ENCODE measurements around the gene IRAK3. TPM values are rescaled to one million over a fixed set of nuclear protein-coding genes. Genes with fewer than 3 reads are reported as not detected.

Gene IRAK3
- total RNA-seq, 1 experiment from 2014 or later = 0.44 TPM

DNA sequence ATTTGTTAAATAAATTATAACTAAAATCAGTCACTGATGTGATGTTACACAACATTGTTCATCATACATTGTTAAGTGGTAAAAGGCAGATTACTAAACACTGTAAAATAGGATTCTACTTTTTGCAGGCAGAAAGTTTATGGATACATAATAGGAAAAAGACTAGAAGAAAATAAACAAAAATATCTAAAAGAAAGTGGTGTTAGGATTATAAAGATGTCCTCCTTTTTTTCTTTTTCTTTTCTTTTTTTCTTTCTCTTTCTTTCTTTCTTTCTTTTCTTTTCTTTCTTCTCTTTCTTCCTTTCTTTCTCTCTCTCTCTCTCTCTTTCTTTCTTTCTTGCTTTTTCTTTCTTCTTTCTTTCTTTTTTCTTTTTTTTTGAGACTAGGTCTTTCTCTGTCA is 73.7 kb downstream of the IRAK3 start:
- TF ChIP-seq, protein P1, sequence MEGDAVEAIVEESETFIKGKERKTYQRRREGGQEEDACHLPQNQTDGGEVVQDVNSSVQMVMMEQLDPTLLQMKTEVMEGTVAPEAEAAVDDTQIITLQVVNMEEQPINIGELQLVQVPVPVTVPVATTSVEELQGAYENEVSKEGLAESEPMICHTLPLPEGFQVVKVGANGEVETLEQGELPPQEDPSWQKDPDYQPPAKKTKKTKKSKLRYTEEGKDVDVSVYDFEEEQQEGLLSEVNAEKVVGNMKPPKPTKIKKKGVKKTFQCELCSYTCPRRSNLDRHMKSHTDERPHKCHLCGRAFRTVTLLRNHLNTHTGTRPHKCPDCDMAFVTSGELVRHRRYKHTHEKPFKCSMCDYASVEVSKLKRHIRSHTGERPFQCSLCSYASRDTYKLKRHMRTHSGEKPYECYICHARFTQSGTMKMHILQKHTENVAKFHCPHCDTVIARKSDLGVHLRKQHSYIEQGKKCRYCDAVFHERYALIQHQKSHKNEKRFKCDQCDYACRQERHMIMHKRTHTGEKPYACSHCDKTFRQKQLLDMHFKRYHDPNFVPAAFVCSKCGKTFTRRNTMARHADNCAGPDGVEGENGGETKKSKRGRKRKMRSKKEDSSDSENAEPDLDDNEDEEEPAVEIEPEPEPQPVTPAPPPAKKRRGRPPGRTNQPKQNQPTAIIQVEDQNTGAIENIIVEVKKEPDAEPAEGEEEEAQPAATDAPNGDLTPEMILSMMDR (conservative IDR thresholded peaks at IDR 0.05) = no peak
- Histone ChIP-seq H2AK5ac (ENCODE audit: insufficient read length, low read length) (no peak overlapping the region), H3K79me1 (ENCODE audit: insufficient read depth, low read depth, low read length, poor library complexity, severe bottlenecking) (no peaks in the 10 kb centered on the region), H3K27me3 (ENCODE audit: insufficient read depth, low read length) (no peaks in the 10 kb centered on the region), H3K4ac (ENCODE audit: low read depth, low read length) (no peak overlapping the region), H2BK12ac (ENCODE audit: insufficient read length, low read depth, low read length) (no peak overlapping the region), H3T11ph (ENCODE audit: low read length) (no peak overlapping the region), H4K5ac (ENCODE audit: insufficient read length, low read depth, low read length) (no peak overlapping the region), H3K4me1 (ENCODE audit: insufficient read depth, low read length) (no peaks in the 10 kb centered on the region), H3K18ac (ENCODE audit: insufficient read length, low read depth, low read length) (no peak overlapping the region), H4K91ac (ENCODE audit: insufficient read length, low read depth, low read length) (no peak overlapping the region), H3K23me2 (ENCODE audit: insufficient read length, low read depth, low read length, poor library complexity, severe bottlenecking) (no peaks in the 10 kb centered on the region), H4K8ac (replicated peaks; ENCODE audit: insufficient read length, low read depth, low read length) (no peak overlapping the region), H4K20me1 (ENCODE audit: control insufficient read depth, insufficient read depth, insufficient read length) (no peaks in the 10 kb centered on the region), H3K56ac (ENCODE audit: insufficient read length, low read depth, low read length) (no peak overlapping the region), H3K4me2 (ENCODE audit: insufficient read depth, insufficient read length, low read length) (no peak overlapping the region), H3K23ac (ENCODE audit: insufficient read length, low read depth, low read length) (no peak overlapping the region), H2BK120ac (ENCODE audit: low read depth, low read length, poor library complexity, severe bottlenecking) (no peak overlapping the region), H2BK15ac (ENCODE audit: low read depth, low read length) (no peak overlapping the region), H3K14ac (ENCODE audit: insufficient read depth, low read length) (no peak overlapping the region), H3K27ac (ENCODE audit: insufficient read length, low read depth, low read length) (no peak overlapping the region), H2AFZ (ENCODE audit: low read length) (no peak overlapping the region), H2BK20ac (ENCODE audit: low read depth, low read length, poor library complexity, severe bottlenecking) (no peak overlapping the region), H3K9me3 (ENCODE audit: control insufficient read depth, low read depth, low read length) (no peaks in the 10 kb centered on the region), H3K79me2 (ENCODE audit: insufficient read depth, low read length) (no peaks in the 10 kb centered on the region), H2BK5ac (ENCODE audit: insufficient read length, low read length) (no peak overlapping the region), H3K9ac (ENCODE audit: extremely low read depth, insufficient read length, low read length) (no peak overlapping the region)
- no peak for DNase-seq
- Mint-ChIP-seq H3K27ac (no peak overlapping the region; a peak in 1 of 7 replicates), H3K4me3 (no peak overlapping the region), H3K4me1 (peaks cover 2 to 3% of the 10 kb centered on the region in 2 experiments), H3K27me3 (ENCODE audit: low read depth) (no peaks in the 10 kb centered on the region; the same call in 1 of the 2 replicates), H3K9me3 (no peaks in the 10 kb centered on the region), H3K36me3 (ENCODE audit: insufficient read depth in 1 of 3, low read depth in 3 of 3) (no peaks in the 10 kb centered on the region)
